ENCODE measurements around the gene PPM1H.

DNA sequence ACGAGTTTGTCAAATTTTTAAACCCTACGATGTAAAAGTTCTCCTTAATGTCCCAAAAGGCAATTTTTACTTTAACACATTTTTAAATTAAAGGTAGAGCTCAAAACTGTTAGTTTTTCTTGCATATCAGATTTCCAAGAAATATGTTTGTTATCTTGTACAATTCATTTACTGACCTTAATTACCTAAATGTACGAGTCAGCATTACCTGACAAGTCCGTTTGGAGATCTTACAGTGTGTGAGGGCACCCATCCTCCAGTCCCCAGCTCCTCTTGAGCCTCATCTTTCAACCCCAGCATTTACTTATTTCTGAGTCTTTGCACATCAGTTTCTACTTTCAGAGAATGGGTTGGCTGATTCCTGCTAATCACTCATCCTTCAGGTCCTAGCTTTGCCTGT is 23.7 kb downstream of the PPM1H start:
- TF ChIP-seq, protein P1, sequence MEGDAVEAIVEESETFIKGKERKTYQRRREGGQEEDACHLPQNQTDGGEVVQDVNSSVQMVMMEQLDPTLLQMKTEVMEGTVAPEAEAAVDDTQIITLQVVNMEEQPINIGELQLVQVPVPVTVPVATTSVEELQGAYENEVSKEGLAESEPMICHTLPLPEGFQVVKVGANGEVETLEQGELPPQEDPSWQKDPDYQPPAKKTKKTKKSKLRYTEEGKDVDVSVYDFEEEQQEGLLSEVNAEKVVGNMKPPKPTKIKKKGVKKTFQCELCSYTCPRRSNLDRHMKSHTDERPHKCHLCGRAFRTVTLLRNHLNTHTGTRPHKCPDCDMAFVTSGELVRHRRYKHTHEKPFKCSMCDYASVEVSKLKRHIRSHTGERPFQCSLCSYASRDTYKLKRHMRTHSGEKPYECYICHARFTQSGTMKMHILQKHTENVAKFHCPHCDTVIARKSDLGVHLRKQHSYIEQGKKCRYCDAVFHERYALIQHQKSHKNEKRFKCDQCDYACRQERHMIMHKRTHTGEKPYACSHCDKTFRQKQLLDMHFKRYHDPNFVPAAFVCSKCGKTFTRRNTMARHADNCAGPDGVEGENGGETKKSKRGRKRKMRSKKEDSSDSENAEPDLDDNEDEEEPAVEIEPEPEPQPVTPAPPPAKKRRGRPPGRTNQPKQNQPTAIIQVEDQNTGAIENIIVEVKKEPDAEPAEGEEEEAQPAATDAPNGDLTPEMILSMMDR (conservative IDR thresholded peaks at IDR 0.05 in 1 of 2, IDR thresholded peaks at IDR 0.05 in 1 of 2; ENCODE audit: extremely low read depth in 1 of 2, insufficient read depth in 1 of 2, low read depth in 1 of 2, low read length in 2 of 2): no peak
- no peak for TF ChIP-seq EZH2 (IDR thresholded peaks at IDR 0.05; ENCODE audit: borderline replicate concordance, low read length)

All from mammary epithelial cell (primary cell).